Activated T-helper 1 cell treated with anti-CD3 and anti-CD28 coated beads, Interleukin-2, amount 50 U/mL, for 16 hours (primary cell): ENCODE measurements around the gene ITGA3.
"Not testable (repeated sequence)": the region's sequence is repeated elsewhere in the genome, so short reads cannot be mapped to it uniquely, and the experiment has no call there.

Source experiments
- DNase-seq, 2 donors: peaks; one replicate each; pipeline ENCODE4 v3.0.0-alpha.2; 2020; ENCODE audit warnings: low read depth in 1 of 2, low spot score in 1 of 2

ITGA3 gene

GRCh38 chr17:50034498-50035364 lies 21.2 kb upstream of the ITGA3 start:
- DNase-seq: no peak

- no peak for DNase-seq
Observed at GRCh38 chr17:50035421-50035879, 20.5 kb upstream of the ITGA3 start.

GRCh38 chr17:50035945-50036344 lies 20.0 kb upstream of the ITGA3 start:
- no peak for DNase-seq

DNA sequence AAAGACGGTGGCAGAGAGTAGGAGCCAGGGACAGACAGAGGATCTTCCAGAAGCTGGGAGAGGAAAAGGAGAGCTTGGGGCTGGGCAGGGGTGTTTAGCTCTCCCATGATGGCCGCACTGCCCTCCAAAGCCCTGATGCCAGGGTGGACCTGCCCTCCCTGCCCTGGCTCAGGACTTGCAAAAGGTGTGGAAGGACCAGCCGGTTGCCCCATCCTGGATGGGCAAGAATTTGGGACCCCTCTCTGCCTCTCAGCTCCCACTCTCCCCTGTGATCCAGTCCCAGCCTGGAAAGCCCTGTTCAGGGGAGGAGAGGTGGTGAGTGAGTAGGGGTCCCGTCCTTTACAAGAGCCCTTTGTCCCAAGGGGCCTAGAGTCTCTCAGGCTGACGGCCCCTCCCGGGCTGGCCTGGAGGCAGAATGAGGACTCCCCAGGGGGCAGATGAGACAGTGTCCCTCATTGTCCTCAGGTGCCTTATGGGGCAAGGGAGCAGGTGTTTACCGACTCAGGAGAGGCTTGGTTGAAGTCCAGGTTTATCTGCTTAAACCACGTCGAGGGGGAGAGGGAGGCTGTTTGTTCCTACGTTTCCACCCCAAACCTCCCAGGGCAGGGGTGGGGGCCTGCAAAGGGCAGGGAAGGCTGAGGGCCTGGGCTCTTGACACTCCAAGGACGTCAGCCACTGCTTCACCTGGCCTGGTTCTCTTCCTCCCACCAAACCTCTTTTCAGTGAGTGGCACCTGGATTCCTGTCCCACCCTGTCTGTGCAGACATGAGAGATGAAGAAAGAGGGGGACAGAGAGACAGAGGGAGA lies 19.3 kb upstream of the ITGA3 start:
- DNase-seq: no peak

- no peak for DNase-seq
Observed at GRCh38 chr17:50037321-50038107, 18.4 kb upstream of the ITGA3 start.

- DNase-seq: no peak
Observed at GRCh38 chr17:50039058-50039457, 16.9 kb upstream of the ITGA3 start.

DNA sequence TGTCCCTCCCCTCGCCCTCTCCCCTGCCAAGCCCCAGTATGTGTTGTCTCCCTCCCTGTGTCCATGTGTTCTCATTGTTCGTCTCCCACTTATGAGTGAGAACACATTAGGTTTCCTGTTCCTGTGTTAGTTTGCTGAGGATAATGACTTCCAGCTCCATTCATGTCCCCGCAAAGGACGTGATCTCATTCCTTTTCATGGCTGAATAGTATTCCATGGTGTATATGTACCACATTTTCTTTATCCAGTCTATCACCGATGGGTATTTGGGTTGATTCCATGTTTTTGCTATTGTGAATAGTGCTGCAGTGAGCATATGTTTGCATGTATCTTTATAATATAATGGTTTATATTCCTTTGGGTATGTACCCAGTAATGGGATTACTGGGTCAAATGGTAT lies 15.4 kb upstream of the ITGA3 start:
- DNase-seq: not testable (repeated sequence)

DNA sequence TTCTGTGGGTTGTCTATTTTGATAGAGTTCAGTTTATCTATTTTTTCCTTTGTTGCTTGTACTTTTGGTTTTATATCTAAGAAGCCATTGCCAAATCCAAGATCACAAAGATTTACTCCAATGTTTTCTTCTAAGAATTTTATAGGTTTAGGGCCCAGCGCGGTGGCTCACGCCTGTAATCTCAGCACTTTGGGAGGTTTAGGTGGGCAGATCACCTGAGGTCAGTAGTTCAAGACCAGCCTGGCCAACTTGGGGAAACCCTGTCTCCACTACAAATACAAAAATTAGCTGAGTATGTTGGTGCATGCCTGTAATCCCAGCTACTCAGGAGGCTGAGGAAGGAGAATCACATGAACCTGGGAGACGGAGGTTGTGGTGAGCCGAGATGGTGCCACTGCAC lies 13.7 kb upstream of the ITGA3 start:
- DNase-seq: no peak

DNA sequence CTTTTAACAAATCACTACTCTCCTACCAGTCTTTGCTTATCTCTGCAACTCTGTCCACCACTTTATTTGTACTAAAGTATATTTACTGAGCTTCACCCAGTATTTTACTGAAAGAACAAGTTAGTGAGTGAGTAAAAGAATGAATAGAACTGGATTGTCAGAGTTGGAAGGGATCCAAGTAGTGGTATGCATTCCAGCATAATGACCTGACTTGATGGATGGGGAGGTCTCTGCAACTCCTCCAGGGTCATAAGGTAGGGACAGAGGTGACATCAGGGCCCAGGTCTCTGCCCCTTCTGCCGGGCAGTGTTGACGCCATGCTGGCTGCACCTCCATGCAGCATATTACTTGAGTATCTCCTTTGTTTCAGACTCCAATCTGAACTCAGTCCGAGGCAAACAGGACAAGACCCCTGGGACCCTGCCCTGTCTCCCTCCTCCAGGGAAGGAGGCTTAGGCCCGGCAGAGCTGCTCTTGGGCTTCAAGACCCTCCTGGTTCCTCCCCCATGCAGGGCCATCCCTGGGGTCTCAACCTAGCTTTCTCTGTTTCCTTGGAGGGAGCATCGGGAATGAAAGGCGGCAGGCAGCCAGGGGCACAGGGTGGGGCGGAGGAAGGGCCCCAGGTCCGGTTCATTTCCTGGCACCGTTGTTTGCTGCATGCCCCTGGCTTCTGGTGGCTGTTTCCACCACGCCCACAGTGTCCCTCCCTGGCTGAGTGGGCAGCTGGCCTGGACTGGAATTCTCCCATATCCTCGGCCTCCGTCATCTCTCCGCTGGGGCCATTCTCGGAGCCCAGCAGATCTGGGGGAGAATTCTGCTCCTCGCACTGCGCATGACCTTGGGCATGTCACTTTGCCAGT lies 12.4 kb upstream of the ITGA3 start:
- DNase-seq: no peak

DNA sequence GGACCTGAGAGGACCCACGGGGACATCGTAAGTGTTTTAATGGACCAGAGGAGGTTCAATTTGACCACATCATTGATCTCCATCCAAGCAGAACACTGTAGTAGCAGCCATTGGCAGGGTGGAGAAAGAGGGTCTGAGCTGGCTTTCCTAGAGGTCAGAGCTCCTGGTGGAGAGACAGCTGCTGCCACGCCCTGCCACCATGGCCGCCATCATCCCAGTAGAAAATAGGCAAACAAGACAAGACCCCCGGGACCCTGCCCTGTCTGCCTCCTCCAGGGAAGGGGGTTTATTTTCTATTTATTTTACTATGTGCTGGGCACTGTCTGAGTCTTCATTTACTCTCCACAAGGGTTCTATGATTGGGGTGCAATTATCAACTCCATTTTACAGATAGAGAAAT lies 11.4 kb upstream of the ITGA3 start:
- no peak for DNase-seq

DNA sequence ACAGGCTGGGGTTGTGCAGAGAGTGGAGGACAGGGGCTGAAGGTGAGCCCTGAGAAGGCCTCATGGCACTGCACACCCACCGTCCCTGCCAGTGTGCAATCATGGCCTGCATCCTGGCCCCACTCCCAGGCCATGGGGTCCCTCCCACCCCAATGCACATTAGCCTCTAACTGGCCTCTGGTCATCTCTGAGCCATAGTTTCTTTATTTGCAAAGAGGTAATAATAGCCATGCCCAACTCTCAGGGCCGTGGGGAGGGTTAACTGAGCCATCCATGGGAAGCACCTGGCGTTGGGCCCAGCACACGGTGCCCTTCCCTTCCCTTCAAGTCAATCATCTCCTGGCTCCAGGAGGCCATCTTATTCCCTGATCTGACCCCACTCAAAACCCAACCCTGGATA lies 10.8 kb upstream of the ITGA3 start:
- no peak for DNase-seq

GRCh38 chr17:50046179-50046578 lies 9.7 kb upstream of the ITGA3 start:
- DNase-seq: no peak

DNA sequence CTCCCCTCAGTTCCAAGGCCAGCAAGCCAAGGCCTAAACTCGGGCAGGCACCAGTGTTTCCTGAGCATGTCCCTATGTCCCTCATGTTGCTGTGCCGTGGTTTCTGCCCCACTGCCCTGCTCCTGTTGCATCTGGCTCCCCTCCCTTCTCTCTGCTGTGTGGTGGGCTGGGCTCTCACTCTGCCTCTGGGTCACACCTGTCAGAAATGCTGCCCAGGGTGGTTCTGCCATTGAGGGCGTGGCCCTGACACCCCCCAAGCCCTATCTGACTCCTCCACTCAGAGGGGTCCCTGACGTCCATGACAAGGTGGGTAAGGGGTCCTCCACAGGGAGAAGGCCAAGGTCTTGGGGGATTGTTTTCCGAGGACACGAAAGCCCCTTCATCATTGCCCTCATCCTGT lies 9.2 kb upstream of the ITGA3 start:
- no peak for DNase-seq

DNA sequence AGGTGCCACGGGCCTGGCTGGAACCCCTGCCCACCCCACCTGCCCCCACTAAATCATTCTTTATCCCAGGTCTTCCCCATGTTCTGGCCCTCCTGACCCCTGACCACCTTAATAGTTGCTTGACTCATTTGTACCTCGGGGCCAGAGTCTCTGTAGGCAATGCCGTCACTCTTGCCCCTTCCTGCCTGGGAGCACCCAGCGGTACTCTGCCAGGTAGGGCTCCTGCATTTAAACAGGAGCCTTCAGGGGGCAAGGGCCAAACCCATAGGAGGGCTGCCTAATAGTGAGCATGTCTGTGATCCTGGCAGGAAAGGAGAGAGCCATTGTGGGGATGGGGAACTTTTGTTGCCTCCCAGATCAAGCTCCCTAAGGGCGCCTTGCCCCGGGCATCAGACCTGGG lies 8.8 kb upstream of the ITGA3 start:
- DNase-seq: no peak

GRCh38 chr17:50047488-50048126 lies 8.3 kb upstream of the ITGA3 start:
- DNase-seq: no peak

- no peak for DNase-seq
Observed at GRCh38 chr17:50048146-50048720, 7.7 kb upstream of the ITGA3 start.

- no peak for DNase-seq
Observed at GRCh38 chr17:50048988-50049387, 6.9 kb upstream of the ITGA3 start.

GRCh38 chr17:50049636-50050035 lies 6.3 kb upstream of the ITGA3 start:
- DNase-seq: no peak

- DNase-seq: no peak
Observed at GRCh38 chr17:50050431-50051032, 5.4 kb upstream of the ITGA3 start.
